Activated CD4-positive, alpha-beta memory T cell treated with anti-CD3 and anti-CD28 coated beads, Interleukin-2, amount 10 ng/mL, durations not matched to agents 7 days and 5 days (primary cell): ENCODE data around the gene ATP13A3. TPM values are rescaled to one million over a fixed set of nuclear protein-coding genes. Genes with fewer than 3 reads are reported as not detected.

Experiments used
- CTCF ChIA-PET: fragments of 350-600 bp; sonication (Branson Sonifier 250); formaldehyde crosslinking; loops from one replicate; lab custom pipeline; 2021; ENCODE audit warnings: antibody characterized with exemption, inconsistent platforms; lab: Charles Lee
- POLR2A ChIA-PET: fragments of 350-600 bp; sonication (Branson Sonifier 250); formaldehyde crosslinking; loops from one replicate; lab custom pipeline; 2021; ENCODE audit warnings: antibody characterized with exemption; lab: Charles Lee
- DNase-seq: peaks from one replicate; pipeline ENCODE4 v3.0.0-alpha.2; 2020
- H3K27ac Mint-ChIP-seq: one replicate; pipeline ENCODE4 v1.8.0; 2021; ENCODE audit warnings: mild to moderate bottlenecking, mixed read lengths
- H3K27me3 Mint-ChIP-seq: one replicate; pipeline ENCODE4 v1.8.0; 2021; ENCODE audit warnings: mixed read lengths
- H3K36me3 Mint-ChIP-seq: one replicate; pipeline ENCODE4 v1.8.0; 2021; ENCODE audit warnings: low read depth, mixed read lengths
- H3K4me1 Mint-ChIP-seq: one replicate; pipeline ENCODE4 v1.8.0; 2021; ENCODE audit warnings: mixed read lengths
- H3K4me3 Mint-ChIP-seq: one replicate; pipeline ENCODE4 v1.8.0; 2021; ENCODE audit warnings: mild to moderate bottlenecking, mixed read lengths
- H3K9me3 Mint-ChIP-seq: one replicate; pipeline ENCODE4 v1.8.0; 2021; ENCODE audit warnings: mixed read lengths
- total RNA-seq, 2 experiments: library from RNA; stranded (reverse); gene quantifications; one replicate each; pipeline ENCODE4 v1.2.3, GENCODE V29; 2021

ATP13A3 gene
- total RNA-seq, 2 experiments from 2014 or later = 76.8 to 77.8 TPM

DNA sequence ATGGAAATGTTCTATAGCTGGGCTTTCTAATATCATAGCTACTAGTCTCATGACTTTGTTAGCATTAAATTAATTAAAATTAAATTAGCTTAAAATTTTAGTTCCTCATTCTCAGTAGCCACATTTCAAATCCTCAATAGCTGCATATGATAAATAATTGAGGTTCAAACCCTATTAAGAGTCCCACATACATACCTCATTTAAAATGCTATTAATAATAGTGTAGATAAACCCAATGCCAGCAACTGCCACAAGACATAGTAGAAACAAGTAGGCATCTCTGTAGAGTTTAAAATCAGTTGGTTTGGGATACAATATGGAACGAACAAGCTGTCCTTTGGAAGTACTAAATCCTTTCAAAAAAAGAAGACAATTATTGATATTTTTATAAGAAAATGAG lies 39.1 kb downstream of the ATP13A3 start:
- ChIA-PET CTCF (no interaction called here), POLR2A (no interaction called here)
- DNase-seq = no peak
- peaks cover 3% of the 10 kb centered on the region for H3K4me1 Mint-ChIP-seq
- no peak overlapping the region for H3K4me3 Mint-ChIP-seq
- H3K27ac Mint-ChIP-seq = no peak overlapping the region
- H3K36me3 Mint-ChIP-seq = peaks cover 69% of the 10 kb centered on the region
- H3K27me3 Mint-ChIP-seq = no peaks in the 10 kb centered on the region
- no peaks in the 10 kb centered on the region for H3K9me3 Mint-ChIP-seq

GRCh38 chr3:194447161-194447560 lies 39.6 kb downstream of the ATP13A3 start:
- CTCF ChIA-PET = interaction anchor here (0.7 to 1.4 kb wide), 2 partner anchors 25 to 127 kb away, joined by 3 to 6 read pairs; no protein-coding TSS in a partner anchor
- Mint-ChIP-seq H3K27me3 (no peaks in the 10 kb centered on the region), H3K9me3 (no peaks in the 10 kb centered on the region), H3K36me3 (peaks cover 70% of the 10 kb centered on the region), H3K4me3 (no peak overlapping the region), H3K4me1 (peaks cover 3% of the 10 kb centered on the region), H3K27ac (no peak overlapping the region)
- POLR2A ChIA-PET = no interaction called here
- no peak for DNase-seq

GRCh38 chr3:194446754-194447153 lies 40.0 kb downstream of the ATP13A3 start:
- ChIA-PET POLR2A (no interaction called here), CTCF (interaction anchor here (0.7 to 1.4 kb wide), 2 partner anchors 25 to 127 kb away, joined by 3 to 6 read pairs; no protein-coding TSS in a partner anchor)
- no peak overlapping the region for H3K27ac Mint-ChIP-seq
- H3K4me3 Mint-ChIP-seq = no peak overlapping the region
- peaks cover 72% of the 10 kb centered on the region for H3K36me3 Mint-ChIP-seq
- H3K27me3 Mint-ChIP-seq = no peaks in the 10 kb centered on the region
- peaks cover 3% of the 10 kb centered on the region for H3K4me1 Mint-ChIP-seq
- DNase-seq = no peak
- H3K9me3 Mint-ChIP-seq = no peaks in the 10 kb centered on the region

DNA sequence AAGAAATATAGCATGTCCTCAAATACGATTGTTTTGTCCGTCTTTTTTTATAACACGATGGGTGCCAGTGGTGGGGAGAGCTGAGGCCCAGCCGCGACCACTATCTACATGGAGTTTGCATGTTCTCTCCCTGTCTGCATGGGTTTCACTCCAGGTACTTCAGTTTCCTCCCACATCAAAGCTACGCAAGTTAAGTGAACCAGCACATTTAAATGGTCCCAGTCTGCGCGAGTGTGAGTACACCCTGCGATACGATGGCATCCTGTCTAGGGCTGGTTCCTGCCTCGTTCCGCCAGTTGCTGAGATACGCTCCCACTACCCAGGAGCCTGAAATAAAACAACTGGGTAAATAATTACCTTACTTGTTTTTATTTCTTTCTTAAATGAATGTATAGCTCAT lies 40.6 kb downstream of the ATP13A3 start:
- no peak for DNase-seq
- H3K36me3 Mint-ChIP-seq = peaks cover 69% of the 10 kb centered on the region
- no peaks in the 10 kb centered on the region for H3K9me3 Mint-ChIP-seq
- no peak overlapping the region for H3K4me3 Mint-ChIP-seq
- no peak overlapping the region for H3K27ac Mint-ChIP-seq
- no peaks in the 10 kb centered on the region for H3K27me3 Mint-ChIP-seq
- ChIA-PET CTCF (interaction anchor here (1.4 kb wide), 1 partner anchor 26 kb away, joined by 6 read pairs; no protein-coding TSS in a partner anchor), POLR2A (no interaction called here)
- H3K4me1 Mint-ChIP-seq = peaks cover 3% of the 10 kb centered on the region

DNA sequence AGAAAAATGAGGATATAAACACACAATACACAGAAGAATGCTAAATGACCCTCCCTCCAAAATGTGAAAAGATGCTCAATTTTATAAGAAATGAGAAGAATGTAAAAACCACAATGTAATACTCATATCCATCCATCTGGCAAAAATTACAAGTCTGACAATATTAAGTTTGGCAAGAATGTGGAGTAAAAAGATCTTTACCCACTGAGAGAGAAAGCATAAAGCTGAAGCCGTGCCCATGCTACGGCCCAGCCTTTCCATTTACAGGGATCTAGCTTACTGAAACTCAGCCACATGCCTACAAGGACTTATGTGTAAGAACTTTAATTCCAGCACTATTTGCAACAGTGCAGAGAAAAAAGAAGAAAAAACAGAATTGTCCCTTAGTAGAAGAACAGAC lies 42.9 kb downstream of the ATP13A3 start:
- H3K4me1 Mint-ChIP-seq = peaks cover 12% of the 10 kb centered on the region
- CTCF ChIA-PET = interaction anchor here (1.4 kb wide), 1 partner anchor 9 kb away, joined by 3 read pairs; no protein-coding TSS in a partner anchor
- no peak for DNase-seq
- no peaks in the 10 kb centered on the region for H3K9me3 Mint-ChIP-seq
- H3K36me3 Mint-ChIP-seq = peaks cover 74% of the 10 kb centered on the region
- POLR2A ChIA-PET = no interaction called here
- H3K27me3 Mint-ChIP-seq = no peaks in the 10 kb centered on the region
- H3K4me3 Mint-ChIP-seq = no peak overlapping the region
- H3K27ac Mint-ChIP-seq = no peak overlapping the region

DNA sequence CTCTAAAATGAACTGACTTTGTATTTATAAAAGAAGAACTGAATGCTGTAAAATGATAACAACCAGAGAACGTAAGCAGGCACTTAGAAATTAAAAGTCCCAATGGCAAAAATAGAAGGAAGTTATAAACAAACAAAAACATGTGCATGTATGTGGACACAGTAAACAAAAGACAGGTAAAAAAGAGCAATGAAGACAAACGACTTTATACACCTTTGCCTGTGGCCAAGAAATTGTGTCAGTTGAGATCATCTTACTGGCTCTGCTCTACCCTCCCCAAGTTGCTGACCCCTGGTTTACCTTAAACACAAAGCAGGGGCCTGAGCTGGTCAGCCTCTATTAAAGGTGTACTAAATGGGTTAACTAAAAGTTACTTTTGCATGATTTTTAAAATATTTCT lies 46.0 kb downstream of the ATP13A3 start:
- Mint-ChIP-seq H3K4me3 (no peak overlapping the region), H3K4me1 (peaks cover 17% of the 10 kb centered on the region), H3K27me3 (no peaks in the 10 kb centered on the region), H3K27ac (no peak overlapping the region), H3K36me3 (peaks cover 76% of the 10 kb centered on the region), H3K9me3 (no peaks in the 10 kb centered on the region)
- POLR2A ChIA-PET = interaction anchor here (1.1 kb wide), 1 partner anchor 13 kb away, joined by 3 read pairs; no protein-coding TSS in a partner anchor
- no peak for DNase-seq
- CTCF ChIA-PET = interaction anchor here (0.8 to 1.7 kb wide), 3 partner anchors 31 to 134 kb away, joined by 3 read pairs; no protein-coding TSS in a partner anchor

- H3K27me3 Mint-ChIP-seq = no peaks in the 10 kb centered on the region
- H3K4me3 Mint-ChIP-seq = no peak overlapping the region
- no peak overlapping the region for H3K27ac Mint-ChIP-seq
- ChIA-PET POLR2A (interaction anchor here (1.1 to 1.6 kb wide), 2 partner anchors 14 to 32 kb away, joined by 3 read pairs; no protein-coding TSS in a partner anchor), CTCF (interaction anchor here (1.2 to 1.7 kb wide), 4 partner anchors 24 to 135 kb away, joined by 3 to 4 read pairs (median 3); no protein-coding TSS in a partner anchor)
- no peaks in the 10 kb centered on the region for H3K9me3 Mint-ChIP-seq
- DNase-seq = no peak
- H3K36me3 Mint-ChIP-seq = peaks cover 76% of the 10 kb centered on the region
- H3K4me1 Mint-ChIP-seq = peaks cover 17% of the 10 kb centered on the region
These were observed 46.8 kb downstream of the ATP13A3 start for GRCh38 chr3:194439881-194440550.

DNA sequence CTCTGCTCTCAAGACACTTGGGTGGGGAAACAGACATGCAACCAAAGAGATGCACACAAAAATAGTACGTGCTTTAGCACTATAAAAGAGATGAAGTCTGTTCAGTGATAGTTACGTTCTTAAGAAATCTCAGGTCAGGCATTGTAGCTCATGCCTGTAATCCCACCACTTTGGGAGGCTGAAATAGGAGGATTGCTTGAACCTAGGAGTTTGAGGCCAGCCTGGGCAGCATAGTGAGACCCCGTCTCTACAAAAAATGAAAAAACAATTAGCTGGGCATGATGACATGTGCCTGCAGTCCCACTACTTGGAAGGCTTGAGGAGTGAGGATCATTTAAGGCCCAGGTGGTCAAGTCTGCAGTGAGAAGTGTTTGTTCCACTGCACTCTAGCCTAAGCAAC lies 52.3 kb downstream of the ATP13A3 start:
- Mint-ChIP-seq H3K36me3 (peaks cover 57% of the 10 kb centered on the region), H3K9me3 (no peaks in the 10 kb centered on the region), H3K27ac (no peak overlapping the region), H3K4me1 (peaks cover 13% of the 10 kb centered on the region), H3K27me3 (no peaks in the 10 kb centered on the region), H3K4me3 (no peak overlapping the region)
- ChIA-PET POLR2A (no interaction called here), CTCF (interaction anchor here (0.7 to 1.1 kb wide), 2 partner anchors 9 to 38 kb away, joined by 3 read pairs; no protein-coding TSS in a partner anchor)
- no peak for DNase-seq

GRCh38 chr3:194431554-194431953 lies 55.2 kb downstream of the ATP13A3 start:
- peaks cover 55% of the 10 kb centered on the region for H3K36me3 Mint-ChIP-seq
- DNase-seq = no peak
- CTCF ChIA-PET = no interaction called here
- H3K9me3 Mint-ChIP-seq = no peaks in the 10 kb centered on the region
- POLR2A ChIA-PET = no interaction called here
- no peak overlapping the region for H3K4me3 Mint-ChIP-seq
- H3K4me1 Mint-ChIP-seq = no peaks in the 10 kb centered on the region
- H3K27ac Mint-ChIP-seq = no peak overlapping the region
- H3K27me3 Mint-ChIP-seq = no peaks in the 10 kb centered on the region

GRCh38 chr3:194425399-194425798 lies 61.4 kb downstream of the ATP13A3 start:
- no peaks in the 10 kb centered on the region for H3K27me3 Mint-ChIP-seq
- H3K4me1 Mint-ChIP-seq = peaks cover 2% of the 10 kb centered on the region
- no peak for DNase-seq
- no peaks in the 10 kb centered on the region for H3K9me3 Mint-ChIP-seq
- peaks cover 50% of the 10 kb centered on the region for H3K36me3 Mint-ChIP-seq
- ChIA-PET CTCF (no interaction called here), POLR2A (no interaction called here)
- H3K27ac Mint-ChIP-seq = no peak overlapping the region
- H3K4me3 Mint-ChIP-seq = no peak overlapping the region

GRCh38 chr3:194424953-194425352 lies 61.8 kb downstream of the ATP13A3 start:
- Mint-ChIP-seq H3K27me3 (no peaks in the 10 kb centered on the region), H3K4me1 (peaks cover 2% of the 10 kb centered on the region), H3K27ac (no peak overlapping the region), H3K4me3 (no peak overlapping the region), H3K9me3 (no peaks in the 10 kb centered on the region), H3K36me3 (peaks cover 49% of the 10 kb centered on the region)
- POLR2A ChIA-PET = no interaction called here
- CTCF ChIA-PET = no interaction called here
- DNase-seq = no peak

- Mint-ChIP-seq H3K27ac (no peak overlapping the region), H3K4me1 (peaks cover 2% of the 10 kb centered on the region), H3K9me3 (no peaks in the 10 kb centered on the region), H3K36me3 (peaks cover 45% of the 10 kb centered on the region), H3K4me3 (no peak overlapping the region), H3K27me3 (no peaks in the 10 kb centered on the region)
- CTCF ChIA-PET = no interaction called here
- no peak for DNase-seq
- POLR2A ChIA-PET = no interaction called here
These were observed 62.4 kb downstream of the ATP13A3 start for GRCh38 chr3:194424373-194424772.

GRCh38 chr3:194423317-194423716 lies 63.5 kb downstream of the ATP13A3 start:
- CTCF ChIA-PET = no interaction called here
- peaks cover 2% of the 10 kb centered on the region for H3K4me1 Mint-ChIP-seq
- no peak overlapping the region for H3K4me3 Mint-ChIP-seq
- no peak overlapping the region for H3K27ac Mint-ChIP-seq
- no peaks in the 10 kb centered on the region for H3K27me3 Mint-ChIP-seq
- no peaks in the 10 kb centered on the region for H3K9me3 Mint-ChIP-seq
- POLR2A ChIA-PET = no interaction called here
- peaks cover 43% of the 10 kb centered on the region for H3K36me3 Mint-ChIP-seq
- DNase-seq = no peak
